Ecto neural progenitor cell (in vitro differentiated cells): Measurements from ENCODE around the gene MAPK8.
A peak's percentile ranks its signal among the peaks of the same experiment; 100 is the strongest.
"Not testable (repeated sequence)": the region's sequence is repeated elsewhere in the genome, so short reads cannot be mapped to it uniquely, and the experiment has no call there.

Experiments used
- DNase-seq: peaks from one replicate; pipeline ENCODE4 v3.0.0-alpha.2; 2018; ENCODE audit warnings: low spot score

MAPK8 gene

GRCh38 chr10:48418189-48418788 is 111.8 kb downstream of the MAPK8 start:
- no peak for DNase-seq

GRCh38 chr10:48419714-48420113 is 113.2 kb downstream of the MAPK8 start:
- no peak for DNase-seq

DNA sequence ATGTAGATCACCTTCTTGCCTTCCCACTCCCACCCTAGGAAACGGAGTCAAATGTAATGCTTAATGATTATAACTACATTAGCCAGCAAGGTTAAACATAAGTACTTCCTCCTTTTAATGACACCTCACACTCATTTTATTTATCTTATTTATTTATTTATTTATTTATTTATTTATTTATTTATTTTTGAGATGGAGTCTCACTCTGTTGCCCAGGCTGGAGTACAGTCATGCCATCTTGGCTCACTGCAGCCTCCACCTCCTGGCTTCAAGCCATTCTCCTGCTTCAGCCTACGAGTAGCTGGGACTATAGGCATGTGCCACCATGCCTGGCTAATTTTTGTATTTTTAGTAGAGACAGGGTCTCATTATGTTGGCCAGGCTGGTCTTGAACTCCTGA is 115.4 kb downstream of the MAPK8 start:
- not testable (repeated sequence) for DNase-seq

- no peak for DNase-seq
These were observed 117.4 kb downstream of the MAPK8 start for GRCh38 chr10:48423884-48424283.

DNA sequence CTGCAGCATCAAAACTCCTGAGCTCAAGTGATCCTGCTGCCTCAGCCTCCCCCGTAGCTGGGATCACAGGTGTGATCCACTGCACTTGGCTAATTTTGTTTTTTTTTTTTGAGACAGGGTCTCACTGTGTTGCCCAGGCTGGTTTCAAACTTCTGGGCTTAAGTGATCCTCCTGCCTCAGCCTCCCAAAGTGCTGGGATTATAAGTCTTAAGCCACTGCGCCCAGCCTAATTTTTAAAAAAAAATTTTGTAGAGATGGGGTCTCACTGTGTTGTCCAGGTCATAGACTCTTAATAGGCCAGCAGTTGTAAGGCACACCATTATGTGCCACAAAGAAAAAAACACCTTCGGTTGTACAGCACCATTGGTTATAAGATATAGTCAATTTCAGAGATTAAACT is 122.4 kb downstream of the MAPK8 start:
- DNase-seq, result no peak

DNA sequence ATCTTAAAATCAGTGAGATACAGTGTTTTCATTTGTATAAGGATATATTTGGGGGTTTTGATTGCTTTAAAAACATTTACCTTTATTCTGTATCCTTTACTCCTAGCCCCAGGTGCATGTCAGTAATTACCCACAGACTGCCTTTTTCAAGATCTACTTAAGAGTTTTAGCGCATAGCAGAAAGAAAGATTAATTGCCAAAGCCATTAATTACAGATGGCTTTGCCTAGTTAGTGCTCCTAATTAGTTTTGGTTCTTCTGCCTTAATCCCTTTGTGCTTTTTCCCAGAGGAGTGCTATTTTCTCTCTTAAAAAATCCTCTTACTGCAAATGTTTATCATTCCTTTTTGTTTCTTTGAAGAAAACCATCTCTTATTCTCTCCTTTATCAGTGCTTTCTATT is 122.8 kb downstream of the MAPK8 start:
- no peak for DNase-seq

- DNase-seq, result no peak
These were observed 124.0 kb downstream of the MAPK8 start for GRCh38 chr10:48430402-48430993.

GRCh38 chr10:48431871-48432270 is 125.4 kb downstream of the MAPK8 start:
- DNase-seq, result no peak

GRCh38 chr10:48437546-48437945 is 131.1 kb downstream of the MAPK8 start:
- no peak for DNase-seq

GRCh38 chr10:48439031-48439430 is 132.6 kb downstream of the MAPK8 start:
- no peak for DNase-seq

- peak; percentile 41 for DNase-seq
These were observed 133.1 kb downstream of the MAPK8 start for GRCh38 chr10:48439581-48440041.

DNA sequence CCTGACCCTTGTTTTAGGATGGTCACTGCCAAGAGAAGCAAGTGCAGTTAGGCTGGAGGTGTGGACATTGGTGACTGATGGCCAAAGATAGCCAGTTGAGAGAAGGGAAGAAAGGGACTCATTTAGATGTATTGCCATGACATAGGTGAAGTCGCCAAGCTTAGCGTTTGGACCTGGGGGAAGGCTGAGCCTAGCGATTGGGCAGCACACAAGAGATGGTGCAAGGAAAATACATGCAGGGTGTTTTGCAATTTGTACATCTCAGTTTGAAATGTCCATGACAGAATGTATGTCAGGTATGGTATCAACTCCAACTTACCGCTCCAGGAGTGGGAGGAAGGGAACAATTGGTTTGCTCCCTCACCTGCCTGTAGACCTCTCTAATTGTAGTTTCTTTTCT is 134.3 kb downstream of the MAPK8 start:
- no peak for DNase-seq

DNA sequence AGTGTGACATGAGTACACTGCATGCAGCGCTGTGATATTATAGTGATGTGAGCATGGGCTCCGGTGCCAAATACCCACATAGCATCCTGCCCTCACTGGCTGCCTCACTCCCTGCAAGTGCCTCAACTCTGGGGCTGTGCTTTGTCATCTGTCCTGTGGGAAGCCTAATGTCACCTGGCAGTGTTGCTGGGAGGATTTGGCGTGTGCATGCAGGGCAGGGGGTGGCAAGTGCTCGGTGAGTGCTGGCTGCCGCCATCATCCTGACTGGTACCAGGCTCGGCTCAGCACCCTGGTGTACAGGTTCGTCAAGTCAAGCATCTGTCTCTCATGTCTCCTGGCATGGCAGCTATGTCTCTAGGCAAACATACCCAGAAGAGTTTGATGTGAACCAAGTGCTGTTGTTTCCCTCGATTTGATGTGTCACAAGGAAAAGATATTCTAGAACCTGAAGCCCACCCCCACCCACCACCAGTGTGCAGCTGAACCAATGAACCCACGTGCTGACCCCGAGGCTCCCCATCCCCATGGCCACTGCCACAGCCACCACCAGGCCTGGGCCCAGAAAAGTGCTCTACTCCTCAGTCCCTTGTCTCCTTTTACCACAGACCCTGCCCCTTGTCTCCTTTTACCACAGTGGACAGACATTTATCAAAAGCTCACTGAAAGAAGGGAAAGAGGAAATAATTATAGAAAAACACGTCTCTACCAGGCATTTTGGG is 135.8 kb downstream of the MAPK8 start:
- DNase-seq, result peak; percentile 33

DNA sequence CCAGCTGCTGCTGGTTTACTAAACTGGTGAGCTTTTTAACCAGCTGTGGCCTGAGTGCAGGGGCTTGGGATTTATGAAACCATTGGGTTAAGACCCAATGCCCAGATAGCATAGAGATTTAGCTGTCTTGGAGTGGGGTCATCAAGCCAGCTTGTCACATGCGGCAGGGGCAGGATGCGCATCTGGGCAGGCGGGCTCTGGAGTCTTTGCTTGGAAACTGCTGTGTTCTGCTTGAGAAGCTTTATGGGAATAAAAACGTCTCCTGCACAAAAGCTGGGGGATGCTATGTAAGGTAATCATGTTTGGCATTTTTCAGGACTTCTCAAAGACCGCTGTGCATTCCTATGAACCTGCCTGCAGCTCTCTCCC is 136.3 kb downstream of the MAPK8 start:
- peak; percentile 38 for DNase-seq

DNA sequence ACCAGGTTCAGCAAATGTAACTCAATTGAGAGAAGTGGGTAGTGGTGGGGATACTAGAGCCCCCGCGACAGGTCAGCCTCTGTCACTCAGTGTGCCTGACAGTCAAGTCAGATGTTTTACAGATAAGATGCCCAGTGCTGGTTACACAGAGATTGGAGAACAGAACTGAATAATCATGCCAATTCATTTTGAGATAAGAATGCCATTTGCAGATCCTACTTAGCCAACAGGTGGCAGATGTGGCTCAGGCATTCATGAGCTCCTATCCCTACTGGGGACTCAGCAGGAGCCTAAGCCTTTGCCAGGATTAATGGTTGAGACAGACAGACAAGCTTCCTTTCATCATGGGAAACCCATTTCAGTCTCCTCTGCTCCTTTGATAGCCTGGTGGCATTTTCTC is 137.8 kb downstream of the MAPK8 start:
- DNase-seq, result peak; percentile 63

GRCh38 chr10:48444861-48445841 is 138.7 kb downstream of the MAPK8 start:
- DNase-seq, result peak; percentile 55

DNA sequence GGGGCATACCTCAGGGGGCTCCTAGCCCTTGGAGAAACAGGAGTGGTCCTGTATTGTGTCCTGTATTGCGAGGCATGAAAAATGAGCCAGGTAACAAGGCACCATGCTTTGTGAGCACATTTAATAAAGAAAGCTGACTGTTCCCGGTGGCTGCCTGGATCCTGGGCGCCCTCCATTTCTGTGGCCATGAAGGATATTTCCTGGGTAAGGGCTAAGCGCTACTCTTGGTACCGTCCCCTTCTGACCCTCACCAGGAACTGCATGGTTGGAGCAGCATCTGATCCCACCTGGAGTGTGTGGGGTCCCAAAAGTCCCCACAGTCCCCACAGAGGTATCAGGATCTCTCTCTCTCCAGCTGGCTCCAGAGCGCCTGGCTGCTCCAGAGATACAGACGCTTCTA is 139.5 kb downstream of the MAPK8 start:
- DNase-seq, result peak; percentile 31

- peak; percentile 37 for DNase-seq
These were observed 140.3 kb downstream of the MAPK8 start for GRCh38 chr10:48446785-48447184.

GRCh38 chr10:48447356-48448215 is 141.1 kb downstream of the MAPK8 start:
- no peak for DNase-seq

DNA sequence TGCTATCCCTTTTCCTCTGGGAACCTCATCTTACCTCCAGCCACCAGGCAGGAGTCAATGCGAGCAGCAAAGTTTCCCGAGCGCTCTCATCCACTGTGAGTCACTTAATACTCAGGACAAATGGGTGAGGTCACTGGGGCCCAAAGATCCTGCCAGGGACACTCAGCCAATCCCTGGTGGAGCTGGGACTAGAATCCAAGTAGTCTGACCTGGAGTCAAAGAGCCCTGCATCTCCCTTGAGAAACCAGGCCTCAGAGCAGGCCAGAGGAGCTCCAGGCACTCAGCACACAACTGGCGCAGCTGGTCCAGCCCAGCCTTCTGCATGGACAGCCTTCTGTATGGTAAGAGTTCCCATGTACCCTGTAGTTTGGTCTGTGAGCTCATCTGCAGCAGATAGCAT is 142.3 kb downstream of the MAPK8 start:
- DNase-seq, result peak; percentile 23

DNA sequence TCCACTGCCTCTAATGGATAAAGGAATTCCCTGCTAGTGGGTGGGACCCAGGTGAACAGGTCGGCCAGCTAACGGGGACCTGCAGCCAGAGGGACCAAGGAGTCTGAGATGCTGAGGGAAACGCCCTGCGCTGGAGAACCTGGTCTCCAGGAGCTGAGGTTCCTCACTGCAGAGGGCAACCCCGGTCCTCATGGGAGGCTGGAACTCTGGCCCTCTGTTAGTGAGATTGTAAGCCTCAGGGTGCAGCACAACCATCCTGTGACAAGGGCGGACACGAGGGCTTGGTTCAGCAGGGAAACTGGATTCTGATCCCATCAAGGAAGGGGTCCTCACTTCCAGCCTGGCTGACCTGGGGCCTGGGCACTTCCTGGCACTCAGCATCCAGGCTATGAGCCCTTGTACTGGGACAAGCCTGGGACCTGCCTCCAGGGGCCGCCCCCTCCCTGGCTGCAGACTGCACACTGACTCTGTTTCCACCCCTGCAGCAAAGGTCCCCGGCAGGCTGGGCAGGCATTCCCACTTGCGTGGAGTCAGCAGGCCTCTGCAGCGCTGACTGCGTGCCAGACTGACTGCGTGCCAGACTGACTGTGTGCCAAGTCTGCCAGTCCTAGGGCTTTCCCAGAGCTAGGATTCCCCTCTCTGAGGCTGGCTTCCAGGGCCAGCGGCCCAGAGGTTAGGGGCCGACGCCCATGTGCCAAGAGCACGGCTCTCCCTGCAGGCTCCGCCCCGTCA is 143.2 kb downstream of the MAPK8 start:
- DNase-seq, result peak; percentile 34
